HG03342 (cell line): Measurements from ENCODE around the gene TRIM24.

ENCODE experiments used
- ATAC-seq: cut with Tn5 transposase; IDR thresholded peaks from one replicate; pipeline ENCODE4 v1.9.1; 2021; ENCODE audit warnings: mild to moderate bottlenecking, moderate library complexity; ENCODE audit not compliant: unreplicated experiment

TRIM24 gene

GRCh38 chr7:138568655-138569054 is 108.6 kb downstream of the TRIM24 start:
- no peak for ATAC-seq

- no peak for ATAC-seq
Measured at GRCh38 chr7:138569418-138569817, 109.4 kb downstream of the TRIM24 start.

GRCh38 chr7:138570715-138571114 is 110.7 kb downstream of the TRIM24 start:
- no peak for ATAC-seq

- no peak for ATAC-seq
Measured at GRCh38 chr7:138573741-138574140, 113.7 kb downstream of the TRIM24 start.

GRCh38 chr7:138575897-138576428 is 115.9 kb downstream of the TRIM24 start:
- ATAC-seq = no peak

- no peak for ATAC-seq
Measured at GRCh38 chr7:138579136-138579535, 119.1 kb downstream of the TRIM24 start.

GRCh38 chr7:138579671-138580070 is 119.6 kb downstream of the TRIM24 start:
- ATAC-seq = no peak

GRCh38 chr7:138581065-138581464 is 121.0 kb downstream of the TRIM24 start:
- no peak for ATAC-seq

GRCh38 chr7:138584283-138584682 is 124.2 kb downstream of the TRIM24 start:
- ATAC-seq = no peak

GRCh38 chr7:138584696-138585095 is 124.6 kb downstream of the TRIM24 start:
- no peak for ATAC-seq

- no peak for ATAC-seq
Measured at GRCh38 chr7:138585283-138585993, 125.4 kb downstream of the TRIM24 start.

GRCh38 chr7:138587485-138587884 is 127.4 kb downstream of the TRIM24 start:
- no peak for ATAC-seq

GRCh38 chr7:138588986-138589385 is 128.9 kb downstream of the TRIM24 start:
- no peak for ATAC-seq

- ATAC-seq = no peak
Measured at GRCh38 chr7:138590154-138590553, 130.1 kb downstream of the TRIM24 start.

GRCh38 chr7:138595454-138595853 is 135.4 kb downstream of the TRIM24 start:
- no peak for ATAC-seq

GRCh38 chr7:138602451-138602850 is 142.4 kb downstream of the TRIM24 start:
- ATAC-seq = no peak

- no peak for ATAC-seq
Measured at GRCh38 chr7:138603549-138604318, 143.7 kb downstream of the TRIM24 start.

- no peak for ATAC-seq
Measured at GRCh38 chr7:138606236-138606635, 146.2 kb downstream of the TRIM24 start.

- no peak for ATAC-seq
Measured at GRCh38 chr7:138607216-138608126, 147.4 kb downstream of the TRIM24 start.

GRCh38 chr7:138608275-138608674 is 148.2 kb downstream of the TRIM24 start:
- no peak for ATAC-seq

- ATAC-seq = no peak
Measured at GRCh38 chr7:138610671-138611170, 150.7 kb downstream of the TRIM24 start.
